Panc1 (cell line): Measurements from ENCODE around the gene RNF212.

Source experiments
- CTCF ChIP-seq: fragments of 450-650 bp; IDR thresholded peaks from 2 replicates; pipeline ENCODE4 v1.5.1; 2017; ENCODE audit warnings: mild to moderate bottlenecking
- POLR2AphosphoS5 ChIP-seq: IDR thresholded peaks from 2 replicates; pipeline ENCODE4 v1.6.1; 2012; ENCODE audit warnings: mild to moderate bottlenecking, low read depth, low read length, moderate library complexity
- REST ChIP-seq, 2 experiments: IDR thresholded peaks; 2 replicates each; pipeline ENCODE4 v1.6.1; 2011 to 2012; ENCODE audit warnings: low read depth in 2 of 2, control low read depth in 1 of 2, low read length in 1 of 2, mild to moderate bottlenecking in 1 of 2, moderate library complexity in 1 of 2; ENCODE audit not compliant: insufficient read depth in 1 of 2
- SIN3A ChIP-seq: IDR thresholded peaks from 2 replicates; pipeline ENCODE4 v1.6.1; 2012; ENCODE audit warnings: low read depth, mild to moderate bottlenecking, low read length, moderate library complexity, borderline replicate concordance; ENCODE audit not compliant: insufficient read depth
- TCF7L2 ChIP-seq: IDR thresholded peaks from 2 replicates; pipeline ENCODE4 v1.6.1; 2011; ENCODE audit warnings: mild to moderate bottlenecking, low read depth, low read length, inconsistent platforms

GRCh38 chr4:1096841-1097240 is 16.5 kb downstream of the RNF212 start:
- no peak for TF ChIP-seq CTCF
- no peak for TF ChIP-seq SIN3A
- no peak for TF ChIP-seq POLR2AphosphoS5
- TF ChIP-seq REST (IDR thresholded peaks at IDR 0.05; ENCODE audit: insufficient read depth in 1 of 2, low read depth in 2 of 2, low read length in 1 of 2): no peak
- no peak for TF ChIP-seq TCF7L2
